HEK293 (cell line): ENCODE results near the gene PRDM10.

Source experiments
- CTCF ChIA-PET: fragments of 350-600 bp; formaldehyde crosslinking; extraction: SDS; loops from one replicate; lab custom pipeline; 2021; ENCODE audit warnings: antibody characterized with exemption; lab: Yijun Ruan, JAX
- POLR2A ChIA-PET: fragments of 300-600 bp; formaldehyde crosslinking; extraction: SDS; loops from one replicate; lab custom pipeline; 2020; ENCODE audit warnings: antibody characterized with exemption, inconsistent platforms; lab: Yijun Ruan, JAX
- H3K27ac ChIP-seq: fragments of 200-500 bp; sonication (Bioruptor generic); 2 replicates; pipeline ENCODE4 v1.5.1; 2014; ENCODE audit warnings: low read depth, low read length, control low read depth, inconsistent platforms; ENCODE audit errors: extremely low read depth
- H3K36me3 ChIP-seq, 2 experiments: fragments of 200-500 bp in 1 of 2; sonication (Bioruptor generic) in 1 of 2; 1 replicate in 1 of 2; 2 replicates in 1 of 2; pipeline ENCODE4 v1.5.1; 2014 to 2017; ENCODE audit warnings: inconsistent platforms in 2 of 2, low read length in 2 of 2; ENCODE audit not compliant: control insufficient read depth in 2 of 2, insufficient read depth in 1 of 2
- H3K4me1 ChIP-seq: fragments of 200-500 bp; sonication (Bioruptor generic); 2 replicates; pipeline ENCODE4 v1.5.1; 2014; ENCODE audit warnings: mild to moderate bottlenecking, low read length, inconsistent platforms; ENCODE audit not compliant: control insufficient read depth, insufficient read depth
- H3K4me3 ChIP-seq: 2 replicates; pipeline ENCODE4 v1.5.1; 2011; ENCODE audit warnings: low read depth, mild to moderate bottlenecking, control low read depth, low read length, moderate library complexity
- H3K9me3 ChIP-seq: fragments of 200-500 bp; sonication (Bioruptor generic); 2 replicates; pipeline ENCODE4 v1.5.1; 2014; ENCODE audit warnings: low read depth, low read length, inconsistent platforms; ENCODE audit not compliant: control insufficient read depth, insufficient read depth
- AEBP2 ChIP-seq: fragments of 450-650 bp; formaldehyde crosslinking; IDR thresholded peaks from 2 replicates; pipeline ENCODE4 v1.5.1; 2016; ENCODE audit warnings: missing biosample characterization, missing genetic modification characterization, borderline replicate concordance
- ELK4 ChIP-seq: IDR thresholded peaks from 2 replicates; pipeline ENCODE4 v1.6.1; 2011; ENCODE audit warnings: mild to moderate bottlenecking, low read depth, low read length, borderline replicate concordance
- FEZF1 ChIP-seq: fragments of 450-650 bp; formaldehyde crosslinking; IDR thresholded peaks from 2 replicates; pipeline ENCODE4 v1.5.1; 2016; ENCODE audit warnings: missing biosample characterization, missing genetic modification characterization
- PRDM1 ChIP-seq: fragments of 450-650 bp; formaldehyde crosslinking; IDR thresholded peaks from 2 replicates; pipeline ENCODE4; 2016; ENCODE audit warnings: missing biosample characterization, missing genetic modification characterization
- TRIM28 ChIP-seq: IDR thresholded peaks from 2 replicates; pipeline ENCODE4 v1.6.1; 2011; ENCODE audit warnings: low read length, control low read depth, borderline replicate concordance
- YY1 ChIP-seq: fragments of 450-650 bp; formaldehyde crosslinking; IDR thresholded peaks from 2 replicates; pipeline ENCODE4 v1.5.1; 2018; ENCODE audit warnings: missing biosample characterization, missing genetic modification characterization
- ZBTB1 ChIP-seq: fragments of 450-650 bp; formaldehyde crosslinking; IDR thresholded peaks from 2 replicates; pipeline ENCODE4 v1.5.1; 2016; ENCODE audit warnings: missing biosample characterization, missing genetic modification characterization
- ZBTB20 ChIP-seq: fragments of 450-650 bp; formaldehyde crosslinking; IDR thresholded peaks from 2 replicates; pipeline ENCODE4 v1.5.1; 2016; ENCODE audit warnings: missing biosample characterization, missing genetic modification characterization
- ZNF138 ChIP-seq: fragments of 450-650 bp; formaldehyde crosslinking; IDR thresholded peaks from 2 replicates; pipeline ENCODE4 v1.5.1; 2016; ENCODE audit warnings: missing biosample characterization, missing genetic modification characterization, borderline replicate concordance
- ZNF140 ChIP-seq: fragments of 450-650 bp; formaldehyde crosslinking; IDR thresholded peaks from 2 replicates; pipeline ENCODE4 v1.5.1; 2016; ENCODE audit warnings: missing biosample characterization, missing genetic modification characterization
- ZNF169 ChIP-seq: fragments of 450-650 bp; formaldehyde crosslinking; IDR thresholded peaks from 2 replicates; pipeline ENCODE4 v1.5.1; 2016; ENCODE audit warnings: missing biosample characterization, missing genetic modification characterization
- ZNF174 ChIP-seq: fragments of 450-650 bp; formaldehyde crosslinking; IDR thresholded peaks from 2 replicates; pipeline ENCODE4 v1.5.0; 2017; ENCODE audit warnings: missing biosample characterization, mild to moderate bottlenecking, missing genetic modification characterization
- ZNF184 ChIP-seq: fragments of 450-650 bp; IDR thresholded peaks from 2 replicates; pipeline ENCODE4 v1.5.1; 2018; ENCODE audit warnings: missing biosample characterization, mild to moderate bottlenecking, missing genetic modification characterization
- ZNF341 ChIP-seq: fragments of 450-650 bp; formaldehyde crosslinking; IDR thresholded peaks from 2 replicates; pipeline ENCODE4; 2016; ENCODE audit warnings: low read depth, missing biosample characterization, missing genetic modification characterization
- ZNF560 ChIP-seq: fragments of 450-650 bp; formaldehyde crosslinking; IDR thresholded peaks from 2 replicates; pipeline ENCODE4 v1.5.1; 2017; ENCODE audit warnings: missing biosample characterization, missing genetic modification characterization, borderline replicate concordance
- ZNF670 ChIP-seq: fragments of 450-650 bp; formaldehyde crosslinking; IDR thresholded peaks from 2 replicates; pipeline ENCODE4 v1.5.1; 2016; ENCODE audit warnings: missing biosample characterization, missing genetic modification characterization, low read depth
- ZNF677 ChIP-seq: fragments of 450-650 bp; IDR thresholded peaks from 2 replicates; pipeline ENCODE4 v1.5.0; 2018; ENCODE audit warnings: missing biosample characterization, mild to moderate bottlenecking, missing genetic modification characterization, moderate library complexity
- ZNF830 ChIP-seq: fragments of 450-650 bp; IDR thresholded peaks from 2 replicates; pipeline ENCODE4 v1.5.0; 2018; ENCODE audit warnings: missing biosample characterization, missing genetic modification characterization, low read depth, mild to moderate bottlenecking, moderate library complexity
- TF ChIP-seq, protein P1 (sequence below): fragments of 450-650 bp; formaldehyde crosslinking; IDR thresholded peaks from 2 replicates; pipeline ENCODE4; 2016; ENCODE audit warnings: missing biosample characterization, missing genetic modification characterization
- TF ChIP-seq, protein P2 (sequence below): fragments of 450-650 bp; formaldehyde crosslinking; IDR thresholded peaks from 2 replicates; pipeline ENCODE4 v1.5.1; 2016; ENCODE audit warnings: missing biosample characterization, missing genetic modification characterization

PRDM10 gene

GRCh38 chr11:130025371-130025770 is 22.7 kb upstream of the PRDM10 start (continued):
- no peak for TF ChIP-seq ZNF670
- TF ChIP-seq, all 188 proteins: peak for 0

- H3K4me3 ChIP-seq = no peak overlapping the region
- H3K36me3 ChIP-seq = no peaks in the 10 kb centered on the region
- H3K4me1 ChIP-seq = no peaks in the 10 kb centered on the region
- ChIA-PET POLR2A (interaction anchor here (0.9 kb wide), 1 partner anchor 22 kb away, joined by 4 read pairs; the partner anchor contains the start of gene PRDM10), CTCF (interaction anchor here (0.6 to 1.1 kb wide), 2 partner anchors 24 to 32 kb away, joined by 3 read pairs; no protein-coding TSS in a partner anchor)
- H3K27ac ChIP-seq = no peak overlapping the region
- H3K9me3 ChIP-seq = no peaks in the 10 kb centered on the region
- TF ChIP-seq ZNF140 (tag by site-specific recombination) (no peak), ZBTB20 (tag by site-specific recombination) (no peak), ZBTB1 (no peak), ZNF560 (tag by site-specific recombination) (no peak), AEBP2 (tag by site-specific recombination) (no peak), PRDM1 (tag by site-specific recombination) (0 out of 2 replicates have a peak, but pooled peaks have one; percentile 15)
- TF ChIP-seq, protein P1, sequence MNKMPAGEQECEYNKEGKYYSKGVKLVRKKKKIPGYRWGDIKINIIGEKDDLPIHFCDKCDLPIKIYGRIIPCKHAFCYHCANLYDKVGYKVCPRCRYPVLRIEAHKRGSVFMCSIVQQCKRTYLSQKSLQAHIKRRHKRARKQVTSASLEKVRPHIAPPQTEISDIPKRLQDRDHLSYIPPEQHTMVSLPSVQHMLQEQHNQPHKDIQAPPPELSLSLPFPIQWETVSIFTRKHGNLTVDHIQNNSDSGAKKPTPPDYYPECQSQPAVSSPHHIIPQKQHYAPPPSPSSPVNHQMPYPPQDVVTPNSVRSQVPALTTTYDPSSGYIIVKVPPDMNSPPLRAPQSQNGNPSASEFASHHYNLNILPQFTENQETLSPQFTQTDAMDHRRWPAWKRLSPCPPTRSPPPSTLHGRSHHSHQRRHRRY (tag by site-specific recombination) = no peak
Observed at GRCh38 chr11:130024361-130024760, 21.7 kb upstream of the PRDM10 start.

GRCh38 chr11:130023204-130023603 is 20.6 kb upstream of the PRDM10 start:
- TF ChIP-seq FEZF1 (tag by site-specific recombination) (peak; percentile 60; the same call in 1 of the 2 replicates), ZNF830 (tag by site-specific recombination) (no peak), TRIM28 (no peak), ZNF677 (tag by site-specific recombination) (no peak)
- ChIA-PET CTCF (no interaction called here), POLR2A (interaction anchor here (0.9 kb wide), 1 partner anchor 21 kb away, joined by 4 read pairs; the partner anchor contains the start of gene PRDM10)

GRCh38 chr11:130022799-130023198 is 20.2 kb upstream of the PRDM10 start:
- ChIA-PET CTCF (no interaction called here), POLR2A (interaction anchor here (0.5 kb wide), 1 partner anchor 16 kb away, joined by 6 read pairs; no protein-coding TSS in a partner anchor)
- H3K36me3 ChIP-seq = no peaks in the 10 kb centered on the region
- H3K9me3 ChIP-seq = no peaks in the 10 kb centered on the region
- no peak overlapping the region for H3K27ac ChIP-seq
- no peaks in the 10 kb centered on the region for H3K4me1 ChIP-seq
- no peak overlapping the region for H3K4me3 ChIP-seq
- no peak for TF ChIP-seq ZNF138 (tag by site-specific recombination)
- TF ChIP-seq ELK4 = no peak
- TF ChIP-seq ZNF174 (tag by site-specific recombination) = no peak
- TF ChIP-seq ZNF169 (tag by site-specific recombination) = no peak
- TF ChIP-seq ZNF341 (tag by site-specific recombination) = no peak
- TF ChIP-seq, protein P2, sequence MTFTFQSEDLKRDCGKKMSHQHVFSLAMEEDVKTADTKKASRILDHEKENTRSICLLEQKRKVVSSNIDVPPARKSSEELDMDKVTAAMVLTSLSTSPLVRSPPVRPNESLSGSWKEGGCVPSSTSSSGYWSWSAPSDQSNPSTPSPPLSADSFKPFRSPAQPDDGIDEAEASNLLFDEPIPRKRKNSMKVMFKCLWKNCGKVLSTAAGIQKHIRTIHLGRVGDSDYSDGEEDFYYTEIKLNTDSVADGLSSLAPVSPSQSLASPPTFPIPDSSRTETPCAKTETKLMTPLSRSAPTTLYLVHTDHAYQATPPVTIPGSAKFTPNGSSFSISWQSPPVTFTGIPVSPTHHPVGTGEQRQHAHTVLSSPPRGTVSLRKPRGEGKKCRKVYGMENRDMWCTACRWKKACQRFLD (tag by site-specific recombination) = no peak
- no peak for TF ChIP-seq AEBP2 (tag by site-specific recombination)
- TF ChIP-seq YY1 (tag by site-specific recombination) = no peak
- no peak for TF ChIP-seq ZNF184 (tag by site-specific recombination)

More at GRCh38 chr11:130023204-130023603, 20.6 kb upstream of the PRDM10 start:
- H3K4me1 ChIP-seq = no peaks in the 10 kb centered on the region
- no peaks in the 10 kb centered on the region for H3K36me3 ChIP-seq
- no peak overlapping the region for H3K27ac ChIP-seq
- no peak overlapping the region for H3K4me3 ChIP-seq
- no peaks in the 10 kb centered on the region for H3K9me3 ChIP-seq
